ENCODE measurements around the gene IL19. TPM values are rescaled to one million over a fixed set of nuclear protein-coding genes. Genes with fewer than 3 reads are reported as not detected.
A peak's percentile ranks its signal among the peaks of the same experiment; 100 is the strongest.

The IL19 gene
- polyA plus RNA-seq, 1 of the 3 experiments (the other 2 are of a cell fraction) = not detected

DNA sequence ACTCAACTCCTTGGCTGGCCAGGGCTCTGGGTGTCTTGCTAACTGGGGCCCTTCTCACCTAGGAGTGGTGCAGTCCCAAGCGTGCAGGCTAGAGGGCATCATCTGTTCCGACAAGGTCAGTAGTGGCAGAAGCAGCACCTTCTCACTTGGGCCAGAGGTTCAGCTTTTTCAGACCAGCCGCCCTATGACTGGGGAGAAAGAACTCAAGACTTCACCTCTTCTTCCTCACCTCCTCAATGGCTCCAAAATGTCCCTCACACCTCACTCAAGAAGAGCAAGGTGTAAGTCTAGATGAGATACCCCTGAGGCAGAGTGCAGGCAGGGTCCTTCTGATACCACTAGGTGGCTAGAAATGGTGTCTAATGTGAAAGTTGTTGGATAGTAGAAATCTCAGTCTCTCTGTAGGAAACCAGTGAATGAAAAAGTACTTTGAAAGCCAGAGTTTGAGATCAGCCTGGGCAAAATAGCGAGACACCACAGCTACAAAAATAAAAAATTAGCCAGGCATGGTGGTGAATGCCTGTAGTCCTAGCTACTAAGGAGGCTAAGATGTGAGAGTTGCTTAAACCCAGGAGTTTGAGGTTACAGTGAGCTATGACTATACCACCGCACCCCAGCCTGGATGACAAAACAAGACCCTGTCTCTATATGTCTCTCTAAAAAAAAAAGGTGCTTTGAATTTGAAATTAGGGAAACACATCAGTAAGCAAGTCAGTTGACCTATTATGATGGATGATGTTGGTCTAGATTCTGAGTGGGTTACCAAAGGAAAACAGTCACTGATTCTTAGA lies 86.3 kb downstream of the IL19 start:
- no peaks in the 10 kb centered on the region for H3K9me2 ChIP-seq
- H3K4me1 ChIP-seq (ENCODE audit: control insufficient read depth in 1 of 2, insufficient read depth in 2 of 2, low read depth in 1 of 2, low read length in 1 of 2) = no peaks in the 10 kb centered on the region
- no peak for DNase-seq
- no peak overlapping the region for H3K4me2 ChIP-seq
- H3K79me2 ChIP-seq (ENCODE audit: insufficient read depth) = no peaks in the 10 kb centered on the region
- 52% methylated on average over 5 of the region's 5 CpGs for WGBS (ENCODE audit: low lambda C conversion rate)
- ChIA-PET POLR2A (no interaction called here), CTCF (interaction anchor here (0.6 to 1.9 kb wide), 4 partner anchors 8 to 55 kb away, joined by 3 to 5 read pairs (median 4); partner anchors contain the start of gene IL20)
- H3K4me3 ChIP-seq (ENCODE audit: low read depth in 2 of 2, low read length in 1 of 2) = no peak overlapping the region
- H3K9me3 ChIP-seq = peaks cover 9% of the 10 kb centered on the region; the same call in 1 of the 2 replicates
- no peaks in the 10 kb centered on the region for H4K20me1 ChIP-seq (ENCODE audit: insufficient read depth)
- H3K27ac ChIP-seq (ENCODE audit: low read depth in 2 of 2, low read length in 1 of 2) = no peak overlapping the region
- no peak overlapping the region for H3K9ac ChIP-seq
- H2AFZ ChIP-seq (ENCODE audit: low read depth) = no peak overlapping the region
- H3K36me3 ChIP-seq (replicated peaks in 1 of 2; ENCODE audit: control insufficient read depth in 1 of 2, insufficient read depth in 2 of 2, low read length in 1 of 2) = peaks cover 0 to 3% of the 10 kb centered on the region in 2 experiments
- H3K27me3 ChIP-seq (ENCODE audit: insufficient read depth) = peaks cover 5% of the 10 kb centered on the region; the same call in 1 of the 2 replicates
- no peaks in the 10 kb centered on the region for H3F3A ChIP-seq (replicated peaks; ENCODE audit: insufficient read depth)
- TF ChIP-seq NFIC (IDR thresholded peaks at IDR 0.05; ENCODE audit: borderline replicate concordance) = no peak
- TF ChIP-seq, protein P1, sequence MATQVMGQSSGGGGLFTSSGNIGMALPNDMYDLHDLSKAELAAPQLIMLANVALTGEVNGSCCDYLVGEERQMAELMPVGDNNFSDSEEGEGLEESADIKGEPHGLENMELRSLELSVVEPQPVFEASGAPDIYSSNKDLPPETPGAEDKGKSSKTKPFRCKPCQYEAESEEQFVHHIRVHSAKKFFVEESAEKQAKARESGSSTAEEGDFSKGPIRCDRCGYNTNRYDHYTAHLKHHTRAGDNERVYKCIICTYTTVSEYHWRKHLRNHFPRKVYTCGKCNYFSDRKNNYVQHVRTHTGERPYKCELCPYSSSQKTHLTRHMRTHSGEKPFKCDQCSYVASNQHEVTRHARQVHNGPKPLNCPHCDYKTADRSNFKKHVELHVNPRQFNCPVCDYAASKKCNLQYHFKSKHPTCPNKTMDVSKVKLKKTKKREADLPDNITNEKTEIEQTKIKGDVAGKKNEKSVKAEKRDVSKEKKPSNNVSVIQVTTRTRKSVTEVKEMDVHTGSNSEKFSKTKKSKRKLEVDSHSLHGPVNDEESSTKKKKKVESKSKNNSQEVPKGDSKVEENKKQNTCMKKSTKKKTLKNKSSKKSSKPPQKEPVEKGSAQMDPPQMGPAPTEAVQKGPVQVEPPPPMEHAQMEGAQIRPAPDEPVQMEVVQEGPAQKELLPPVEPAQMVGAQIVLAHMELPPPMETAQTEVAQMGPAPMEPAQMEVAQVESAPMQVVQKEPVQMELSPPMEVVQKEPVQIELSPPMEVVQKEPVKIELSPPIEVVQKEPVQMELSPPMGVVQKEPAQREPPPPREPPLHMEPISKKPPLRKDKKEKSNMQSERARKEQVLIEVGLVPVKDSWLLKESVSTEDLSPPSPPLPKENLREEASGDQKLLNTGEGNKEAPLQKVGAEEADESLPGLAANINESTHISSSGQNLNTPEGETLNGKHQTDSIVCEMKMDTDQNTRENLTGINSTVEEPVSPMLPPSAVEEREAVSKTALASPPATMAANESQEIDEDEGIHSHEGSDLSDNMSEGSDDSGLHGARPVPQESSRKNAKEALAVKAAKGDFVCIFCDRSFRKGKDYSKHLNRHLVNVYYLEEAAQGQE (IDR thresholded peaks at IDR 0.05; ENCODE audit: low read depth, low read length) = no peak
- TF ChIP-seq, protein P2, sequence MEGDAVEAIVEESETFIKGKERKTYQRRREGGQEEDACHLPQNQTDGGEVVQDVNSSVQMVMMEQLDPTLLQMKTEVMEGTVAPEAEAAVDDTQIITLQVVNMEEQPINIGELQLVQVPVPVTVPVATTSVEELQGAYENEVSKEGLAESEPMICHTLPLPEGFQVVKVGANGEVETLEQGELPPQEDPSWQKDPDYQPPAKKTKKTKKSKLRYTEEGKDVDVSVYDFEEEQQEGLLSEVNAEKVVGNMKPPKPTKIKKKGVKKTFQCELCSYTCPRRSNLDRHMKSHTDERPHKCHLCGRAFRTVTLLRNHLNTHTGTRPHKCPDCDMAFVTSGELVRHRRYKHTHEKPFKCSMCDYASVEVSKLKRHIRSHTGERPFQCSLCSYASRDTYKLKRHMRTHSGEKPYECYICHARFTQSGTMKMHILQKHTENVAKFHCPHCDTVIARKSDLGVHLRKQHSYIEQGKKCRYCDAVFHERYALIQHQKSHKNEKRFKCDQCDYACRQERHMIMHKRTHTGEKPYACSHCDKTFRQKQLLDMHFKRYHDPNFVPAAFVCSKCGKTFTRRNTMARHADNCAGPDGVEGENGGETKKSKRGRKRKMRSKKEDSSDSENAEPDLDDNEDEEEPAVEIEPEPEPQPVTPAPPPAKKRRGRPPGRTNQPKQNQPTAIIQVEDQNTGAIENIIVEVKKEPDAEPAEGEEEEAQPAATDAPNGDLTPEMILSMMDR (IDR thresholded peaks at IDR 0.05) = peak; percentile 30; the same call in 1 of the 2 replicates

DNA sequence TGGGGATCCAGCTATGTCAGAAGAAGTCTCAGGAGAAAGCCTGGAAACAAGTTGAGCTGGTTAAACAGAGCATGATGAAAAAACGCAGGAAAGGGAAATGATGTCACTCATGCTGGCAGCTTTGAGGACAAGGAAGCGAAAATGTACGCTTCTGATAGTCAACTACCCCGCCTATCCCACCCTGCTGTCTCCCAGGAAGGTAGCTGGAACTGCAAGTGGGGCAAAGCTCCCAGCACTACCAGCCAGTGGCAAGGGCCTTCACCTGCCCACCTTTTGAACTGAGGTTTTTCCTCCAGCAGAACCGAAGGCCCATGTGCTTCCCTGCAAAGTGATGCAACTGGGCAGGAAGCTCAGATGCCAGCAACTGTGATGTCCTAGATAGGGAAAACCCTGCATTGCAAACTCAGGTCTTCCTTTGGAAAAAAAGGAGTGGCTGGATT lies 88.5 kb downstream of the IL19 start:
- ChIA-PET CTCF (interaction anchor here (0.7 to 2.1 kb wide), 4 partner anchors 12 to 126 kb away, joined by 3 to 9 read pairs (median 4); no protein-coding TSS in a partner anchor), POLR2A (no interaction called here)
- H3K36me3 ChIP-seq (replicated peaks in 1 of 2; ENCODE audit: control insufficient read depth in 1 of 2, insufficient read depth in 2 of 2, low read length in 1 of 2) = no peaks in the 10 kb centered on the region
- H3K9me2 ChIP-seq = no peaks in the 10 kb centered on the region
- WGBS (ENCODE audit: low lambda C conversion rate) = 54% methylated on average over 5 of the region's 5 CpGs
- no peaks in the 10 kb centered on the region for H3K4me1 ChIP-seq (ENCODE audit: control insufficient read depth in 1 of 2, insufficient read depth in 2 of 2, low read depth in 1 of 2, low read length in 1 of 2)
- no peak overlapping the region for H3K27ac ChIP-seq (ENCODE audit: low read depth in 2 of 2, low read length in 1 of 2)
- peaks cover 5% of the 10 kb centered on the region; the same call in 1 of the 2 replicates for H3K27me3 ChIP-seq (ENCODE audit: insufficient read depth)
- H3F3A ChIP-seq (replicated peaks; ENCODE audit: insufficient read depth) = no peaks in the 10 kb centered on the region
- H3K79me2 ChIP-seq (ENCODE audit: insufficient read depth) = no peaks in the 10 kb centered on the region
- no peak for DNase-seq
- no peaks in the 10 kb centered on the region for H4K20me1 ChIP-seq (ENCODE audit: insufficient read depth)
- no peak overlapping the region for H3K4me2 ChIP-seq
- H3K4me3 ChIP-seq (ENCODE audit: low read depth in 2 of 2, low read length in 1 of 2) = no peak overlapping the region
- H2AFZ ChIP-seq (ENCODE audit: low read depth) = no peak overlapping the region
- H3K9ac ChIP-seq = no peak overlapping the region
- no peaks in the 10 kb centered on the region for H3K9me3 ChIP-seq
- TF ChIP-seq GATA2 (CRISPR knock-in tag; IDR thresholded peaks at IDR 0.05) (no peak), EZH2phosphoT487 (IDR thresholded peaks at IDR 0.05; ENCODE audit: borderline replicate concordance, low read depth) (no peak), CHD2 (IDR thresholded peaks at IDR 0.05; ENCODE audit: low read length, partially characterized antibody) (no peak), JUND (IDR thresholded peaks at IDR 0.05) (no peak), SMC3 (IDR thresholded peaks at IDR 0.05; ENCODE audit: low read depth, low read length) (no peak), PBX3 (IDR thresholded peaks at IDR 0.05) (no peak), NRF1 (IDR thresholded peaks at IDR 0.05; ENCODE audit: low read depth, low read length) (no peak), RAD21 (IDR thresholded peaks at IDR 0.05; ENCODE audit: low read length) (no peak), SIN3A (IDR thresholded peaks at IDR 0.05; ENCODE audit: borderline replicate concordance, low read depth, low read length) (no peak), RFX5 (IDR thresholded peaks at IDR 0.05; ENCODE audit: low read length) (no peak), MAX (IDR thresholded peaks at IDR 0.05; ENCODE audit: low read depth) (no peak)
- TF ChIP-seq, protein P1 (IDR thresholded peaks at IDR 0.05; ENCODE audit: low read depth, low read length) = no peak
